GM21786 (cell line): ENCODE data around the gene CA10.

Source experiments
- ATAC-seq: cut with Tn5 transposase; IDR thresholded peaks from one replicate; pipeline ENCODE4 v1.9.1; 2021; ENCODE audit not compliant: unreplicated experiment

Gene CA10

DNA sequence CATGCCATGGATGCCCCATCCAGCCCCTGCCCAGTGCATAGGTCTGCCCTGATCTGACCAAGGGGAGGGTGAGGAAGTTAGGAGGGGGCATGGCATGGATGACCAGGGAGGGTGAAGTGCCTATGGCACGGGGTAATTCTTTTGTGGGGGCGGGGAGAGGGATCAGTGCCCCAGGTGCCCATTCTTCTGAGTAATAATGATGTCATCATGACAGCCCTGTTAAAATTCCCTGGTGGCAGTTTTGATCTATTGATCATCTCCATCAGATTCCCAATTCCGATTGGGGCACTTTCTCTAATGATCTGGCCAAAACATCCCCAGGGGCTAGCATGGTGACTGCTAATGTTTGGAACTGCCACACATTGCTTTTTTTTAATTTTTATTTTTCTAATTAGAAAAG, 506.0 kb downstream of the CA10 start:
- no peak for ATAC-seq

DNA sequence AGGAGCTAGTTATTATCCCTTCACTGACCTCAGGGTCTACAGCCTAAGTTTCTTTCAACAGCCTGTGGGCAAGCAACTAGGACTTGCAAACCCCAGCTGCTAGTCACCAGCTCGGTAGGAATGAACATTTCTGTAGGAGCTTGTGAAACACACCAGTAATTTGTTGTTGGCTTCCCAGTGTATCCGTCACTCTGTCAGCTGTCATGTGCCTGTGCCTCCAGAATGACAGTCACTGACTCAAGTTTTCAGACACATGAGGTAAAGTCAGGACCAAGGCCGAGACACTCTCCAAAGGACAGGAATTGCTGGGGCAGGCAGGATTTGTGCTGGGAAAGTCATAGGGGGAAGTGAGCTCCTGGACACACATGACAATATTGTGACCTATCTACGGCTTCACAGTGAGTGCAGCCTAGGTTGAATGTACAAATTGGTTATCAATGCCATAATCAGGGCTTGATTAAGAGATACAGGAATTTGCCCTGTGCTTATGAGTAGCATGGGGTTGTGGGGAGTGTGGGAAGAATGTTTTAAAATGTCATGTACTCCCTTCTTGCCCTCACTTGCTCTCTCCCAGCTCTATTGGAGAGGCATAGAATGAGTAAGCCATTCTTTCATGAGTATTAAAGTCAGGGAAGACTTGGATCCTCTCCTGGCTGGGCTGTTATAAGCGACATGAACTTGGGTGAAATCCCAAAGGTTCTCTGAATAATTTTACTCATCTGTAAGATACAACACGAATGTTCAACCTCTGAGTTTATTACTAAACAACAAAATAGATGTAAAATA, 506.8 kb downstream of the CA10 start:
- ATAC-seq = no peak

DNA sequence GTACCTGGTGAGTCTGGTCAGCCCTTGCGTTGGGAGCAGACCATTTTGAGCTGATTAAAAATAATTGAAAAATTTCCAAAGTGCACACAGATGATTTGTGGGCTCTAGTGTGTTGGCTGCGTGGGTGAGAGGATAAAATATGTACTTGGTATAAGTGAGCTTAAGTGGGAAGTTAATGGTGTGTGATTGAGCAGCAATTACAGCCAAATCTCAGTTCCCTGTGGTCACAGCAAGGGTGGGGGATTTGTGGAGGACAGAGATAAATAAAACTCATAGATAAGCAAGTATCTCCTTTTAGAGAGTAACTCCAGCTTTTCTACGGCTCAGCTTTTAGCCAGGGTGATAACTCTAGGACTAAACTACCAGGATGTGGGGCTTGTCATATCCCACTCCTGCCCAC, 507.7 kb downstream of the CA10 start:
- no peak for ATAC-seq

DNA sequence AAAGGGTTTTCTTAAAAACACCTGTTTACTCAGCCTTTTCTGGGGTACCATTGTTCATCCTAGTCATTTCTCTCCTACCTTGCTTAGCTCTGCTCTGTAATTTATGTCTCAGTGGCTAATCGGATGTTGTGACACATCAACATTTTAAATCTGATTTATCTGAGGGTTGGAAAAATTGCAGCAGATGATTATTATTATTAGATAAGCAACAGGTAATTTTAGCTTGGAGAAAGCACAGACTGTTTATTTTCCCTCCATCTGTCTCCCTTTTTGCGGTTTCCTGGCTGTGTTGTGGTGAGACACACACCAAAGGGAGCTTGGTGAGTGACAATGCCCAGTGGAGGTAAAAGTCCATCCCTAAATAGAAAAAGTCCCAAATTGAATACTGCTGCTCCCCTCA, 508.3 kb downstream of the CA10 start:
- no peak for ATAC-seq

DNA sequence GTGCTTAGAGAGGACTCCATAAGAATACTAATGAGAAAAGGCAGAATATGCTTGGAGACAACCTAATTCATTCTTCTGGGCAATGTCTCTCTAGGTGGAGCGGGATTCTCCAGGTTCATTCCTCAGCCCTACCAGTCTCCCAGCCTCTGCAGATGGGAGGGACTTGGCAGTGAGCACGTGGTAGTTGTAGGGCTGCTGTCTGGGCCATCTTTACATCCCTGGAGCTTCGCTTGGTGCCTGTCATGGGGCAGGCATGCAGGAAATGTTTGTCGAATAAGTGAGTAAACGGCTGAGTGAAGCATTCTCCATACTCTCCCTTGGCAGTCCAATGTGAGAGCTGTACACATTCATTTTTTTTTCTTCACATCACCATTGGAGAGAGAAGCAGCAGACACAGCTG, 510.7 kb downstream of the CA10 start:
- no peak for ATAC-seq

DNA sequence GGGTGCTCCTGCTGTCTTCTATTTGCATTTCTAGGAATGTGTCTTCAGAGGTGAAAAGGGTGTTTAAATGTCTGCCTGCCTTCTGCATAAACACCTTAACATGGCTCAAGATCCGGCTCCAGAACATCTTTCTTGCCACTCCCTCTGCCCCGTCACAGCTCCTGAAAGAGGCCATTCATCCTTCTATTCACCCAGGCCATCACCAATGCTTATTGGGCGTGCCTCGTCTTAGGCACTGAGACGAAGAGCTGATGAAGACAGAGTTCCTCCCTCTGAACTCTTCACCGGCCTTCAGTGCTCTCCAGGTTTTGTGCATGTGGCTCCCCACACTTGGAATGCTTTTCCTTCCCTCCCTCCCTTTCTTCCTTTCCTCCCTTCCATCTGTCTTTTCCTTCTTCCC, 511.4 kb downstream of the CA10 start:
- ATAC-seq = no peak

DNA sequence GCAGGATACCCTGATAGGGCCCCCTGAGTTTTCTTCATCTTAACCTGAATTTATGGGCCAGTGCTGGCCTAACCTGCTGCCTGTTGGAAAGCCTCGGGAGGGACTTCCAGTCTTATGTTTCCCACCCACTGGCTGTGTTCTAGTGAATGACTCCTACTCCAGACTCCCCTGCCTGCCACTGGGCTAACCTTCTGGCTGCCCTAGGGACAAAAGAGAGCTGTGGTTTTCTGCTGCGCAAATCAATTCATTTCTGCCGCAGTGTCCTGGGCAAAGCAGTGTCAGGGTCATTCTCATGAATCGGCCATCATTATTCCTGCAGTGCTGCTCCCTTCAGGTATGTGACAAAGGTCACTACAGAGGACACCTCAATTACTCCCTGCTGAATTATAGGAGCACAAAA, 512.0 kb downstream of the CA10 start:
- ATAC-seq = no peak

DNA sequence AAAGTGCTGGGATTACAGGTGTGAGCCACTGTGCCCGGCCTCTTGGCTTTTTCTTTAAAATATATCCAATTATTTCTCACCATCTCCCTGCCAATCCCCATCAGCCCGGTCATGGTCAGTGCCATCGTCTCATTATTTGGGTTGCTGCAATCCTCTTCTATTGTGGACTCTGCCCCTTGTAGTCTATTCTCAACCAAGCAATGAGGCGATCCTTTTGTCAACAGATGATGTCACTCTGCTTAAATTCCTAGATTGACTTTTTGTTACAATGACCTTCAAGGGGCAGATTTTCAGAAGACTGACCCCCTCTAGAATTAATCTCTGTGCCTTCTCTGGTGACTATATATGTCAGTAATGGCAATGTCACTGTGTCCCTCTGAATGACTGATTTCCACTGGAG, 513.5 kb downstream of the CA10 start:
- ATAC-seq = no peak

DNA sequence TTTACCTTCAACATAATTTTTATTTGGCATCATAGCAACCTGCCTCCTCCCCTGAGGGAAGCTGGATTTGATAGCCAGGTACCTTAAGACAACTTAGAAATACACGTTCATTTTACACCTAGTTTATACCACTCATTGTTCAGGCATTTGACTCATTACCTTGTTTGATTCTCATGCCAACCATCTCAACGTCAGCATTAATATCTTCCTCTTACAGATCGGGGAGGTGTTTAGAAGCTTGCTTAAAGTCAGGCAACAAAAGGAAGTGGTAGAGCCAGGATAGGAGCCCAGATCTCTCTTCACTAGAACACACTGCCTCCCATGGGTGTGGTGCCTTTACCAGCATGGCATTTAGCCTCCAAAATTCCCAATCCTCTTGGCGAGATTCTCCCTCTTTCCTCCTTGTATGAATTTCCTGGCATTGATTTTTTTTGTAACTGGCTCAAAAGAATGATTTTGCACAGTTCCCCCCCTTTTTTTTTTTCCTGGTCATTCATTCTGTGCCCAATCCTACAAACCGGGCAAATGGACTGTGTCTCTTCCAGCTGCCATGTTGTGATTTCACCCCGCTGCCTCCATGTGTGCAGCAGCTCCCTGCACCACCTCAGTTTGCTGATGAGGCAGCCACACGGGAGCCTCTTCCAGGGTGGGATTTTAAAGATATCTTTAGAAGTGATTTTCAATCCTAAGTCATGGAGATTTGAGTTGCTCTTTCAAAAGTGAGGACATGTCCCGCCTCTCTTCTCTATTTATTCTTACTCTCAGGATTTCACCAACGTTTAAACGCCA, 514.6 kb downstream of the CA10 start:
- ATAC-seq = no peak

DNA sequence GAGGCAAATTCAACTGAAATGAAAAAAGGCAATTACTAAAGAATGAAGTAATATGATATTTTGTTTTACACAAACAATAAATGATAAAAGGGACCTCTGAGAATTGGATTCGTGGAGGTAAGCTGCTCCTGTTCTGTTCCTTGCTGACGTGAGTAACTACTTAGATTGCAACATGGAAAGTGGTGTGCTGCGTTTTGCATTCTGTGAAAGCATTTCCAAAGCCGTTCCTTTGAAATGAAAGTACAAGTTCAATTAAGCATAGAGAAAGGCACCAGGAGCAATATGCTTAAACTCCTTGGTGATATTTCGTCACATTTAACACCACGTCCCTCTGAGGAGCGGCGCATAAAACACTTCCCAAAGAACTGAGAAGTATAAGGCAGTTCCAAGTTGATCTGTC, 516.5 kb downstream of the CA10 start:
- ATAC-seq = no peak

DNA sequence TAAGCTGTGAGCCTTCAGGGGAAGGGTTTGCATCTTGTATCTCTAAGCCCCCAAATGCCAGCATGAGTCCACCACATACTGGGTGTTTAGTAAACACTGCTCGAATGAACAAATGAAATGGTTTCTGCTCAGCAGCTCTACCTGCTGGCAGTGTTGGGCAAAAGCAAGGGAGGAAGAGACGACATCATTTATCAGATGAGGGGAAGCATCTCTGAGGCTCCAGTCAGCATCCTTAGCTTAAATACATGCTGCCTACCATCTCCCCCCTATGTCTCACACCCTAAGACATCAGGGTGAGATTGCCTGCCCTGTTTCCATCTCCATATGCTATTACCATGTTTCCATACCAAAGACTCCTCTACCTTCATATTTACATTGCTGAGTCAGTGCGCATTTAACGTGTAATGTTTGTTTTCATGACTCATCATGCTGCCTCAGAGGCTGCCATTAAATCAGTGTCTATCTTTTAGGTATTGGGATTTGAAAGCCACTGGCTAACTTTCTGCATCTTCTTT, 518.3 kb downstream of the CA10 start:
- no peak for ATAC-seq

DNA sequence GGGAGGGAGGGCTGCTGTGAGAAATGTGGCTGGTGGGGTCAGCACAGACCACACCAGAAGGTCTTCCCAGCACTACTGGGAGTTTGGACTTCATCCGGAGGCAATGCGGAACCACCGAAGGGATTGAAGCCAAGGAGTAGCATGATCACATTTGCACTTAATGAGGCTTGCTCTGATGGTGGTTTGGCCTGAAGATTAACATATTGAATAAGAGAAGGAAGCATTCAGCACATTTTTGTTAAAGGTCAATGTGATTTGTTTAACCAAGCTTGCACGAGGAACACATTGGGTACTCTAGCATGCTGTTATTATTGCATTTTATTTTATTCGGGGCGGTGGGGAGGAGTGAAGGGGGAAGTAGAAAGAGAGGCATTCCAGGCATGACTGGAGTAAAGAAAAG, 519.5 kb downstream of the CA10 start:
- no peak for ATAC-seq

DNA sequence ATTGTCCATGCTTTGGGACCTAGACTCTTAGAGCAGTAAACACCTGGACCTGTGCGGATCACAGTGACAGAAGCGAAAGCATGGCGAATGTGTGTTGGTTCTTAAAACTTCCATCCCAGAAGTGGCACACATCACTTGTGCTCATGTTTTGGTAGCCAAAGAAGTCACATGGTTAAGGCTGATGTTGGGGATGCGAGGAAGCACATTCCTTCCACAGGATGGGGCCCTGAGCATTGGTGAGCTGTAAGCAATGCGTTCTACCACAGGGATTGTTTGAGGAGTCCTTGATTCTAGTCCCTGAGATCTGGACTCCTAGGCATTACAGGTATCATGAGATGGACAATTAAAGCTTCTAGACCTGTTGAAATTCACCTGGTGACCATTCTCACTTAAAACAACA, 522.2 kb downstream of the CA10 start:
- ATAC-seq = no peak

DNA sequence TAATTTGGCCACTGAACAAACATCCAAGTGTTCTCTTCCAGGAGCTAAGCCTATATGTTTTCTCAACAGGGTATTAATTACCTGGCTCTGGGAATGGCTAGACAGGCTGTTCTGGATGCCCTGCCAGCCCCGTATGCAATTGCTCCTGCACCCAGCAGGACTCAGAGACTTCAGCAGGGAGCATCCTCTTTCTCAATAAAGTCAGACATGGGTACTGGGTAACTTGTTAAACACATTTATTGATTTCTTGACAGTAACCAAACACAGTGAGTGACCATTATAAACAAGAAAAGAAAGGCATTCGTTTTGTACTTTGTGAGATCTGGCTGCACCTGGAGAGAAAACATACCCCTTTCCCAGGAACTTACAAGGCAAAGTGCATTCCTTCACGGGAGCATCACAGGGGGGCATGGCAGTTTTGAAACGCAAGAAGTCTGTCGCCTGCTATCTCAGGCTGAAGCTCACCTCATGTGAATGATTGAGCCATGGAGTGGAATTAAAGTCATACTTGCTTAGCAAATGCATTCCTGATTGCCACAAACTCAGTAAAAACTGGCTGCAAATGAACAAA, 528.3 kb downstream of the CA10 start:
- ATAC-seq = no peak

DNA sequence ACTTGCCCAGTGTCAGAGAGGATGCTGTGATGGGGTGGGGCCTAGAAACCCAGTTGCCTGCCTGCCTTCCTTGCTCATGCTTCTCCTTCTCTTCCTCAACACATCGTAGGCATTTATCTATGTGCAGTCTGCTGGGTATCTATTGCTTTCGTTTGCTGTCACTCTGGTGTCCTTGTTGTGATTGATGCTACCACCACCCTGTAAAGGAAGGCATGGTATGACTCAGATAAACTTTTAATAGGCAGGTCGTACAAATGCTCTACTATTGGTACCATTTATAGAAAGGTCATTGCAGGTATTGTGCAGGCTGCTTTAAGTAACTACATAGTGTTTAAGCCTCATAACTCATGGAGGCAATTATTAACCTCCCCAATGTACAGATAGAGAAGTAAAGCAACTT, 529.3 kb downstream of the CA10 start:
- ATAC-seq = no peak

DNA sequence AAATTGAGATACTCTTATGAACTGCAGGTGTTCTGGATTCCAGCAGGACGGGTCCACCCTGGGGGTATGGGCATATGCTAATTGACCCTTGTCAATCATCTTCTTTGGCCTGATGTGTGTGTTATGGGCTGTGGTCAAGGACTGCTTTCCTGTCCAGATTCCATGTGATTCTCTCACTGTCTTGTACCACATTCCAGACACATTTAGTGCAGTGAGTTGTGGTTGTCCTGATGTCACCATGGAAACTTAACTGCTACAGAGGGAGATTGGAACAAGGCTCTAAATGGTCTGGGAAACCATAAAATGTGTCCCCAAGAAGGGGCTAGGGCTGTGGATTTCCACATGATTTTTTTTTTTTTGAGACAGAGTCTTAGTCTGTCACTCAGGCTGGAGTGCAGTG, 530.7 kb downstream of the CA10 start:
- no peak for ATAC-seq

DNA sequence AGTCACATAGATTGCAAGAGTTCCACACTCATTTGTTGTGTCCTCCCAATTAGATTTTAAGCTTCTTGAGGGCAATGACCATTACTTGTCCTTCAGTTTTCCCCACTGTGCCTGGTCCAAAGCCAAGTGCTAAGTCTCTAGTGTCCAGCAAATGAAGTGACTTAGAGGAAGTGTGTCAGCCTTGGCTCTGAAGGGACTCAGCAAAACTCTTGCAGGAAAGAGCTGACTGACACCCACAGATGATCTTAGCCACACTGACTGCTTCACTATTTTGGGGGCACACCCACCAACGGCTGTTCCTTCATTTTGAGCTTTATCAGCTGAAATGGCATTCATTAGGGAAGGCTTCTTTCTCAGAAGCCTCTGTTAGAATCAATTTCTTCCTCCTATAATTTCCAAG, 540.0 kb downstream of the CA10 start:
- ATAC-seq = no peak

DNA sequence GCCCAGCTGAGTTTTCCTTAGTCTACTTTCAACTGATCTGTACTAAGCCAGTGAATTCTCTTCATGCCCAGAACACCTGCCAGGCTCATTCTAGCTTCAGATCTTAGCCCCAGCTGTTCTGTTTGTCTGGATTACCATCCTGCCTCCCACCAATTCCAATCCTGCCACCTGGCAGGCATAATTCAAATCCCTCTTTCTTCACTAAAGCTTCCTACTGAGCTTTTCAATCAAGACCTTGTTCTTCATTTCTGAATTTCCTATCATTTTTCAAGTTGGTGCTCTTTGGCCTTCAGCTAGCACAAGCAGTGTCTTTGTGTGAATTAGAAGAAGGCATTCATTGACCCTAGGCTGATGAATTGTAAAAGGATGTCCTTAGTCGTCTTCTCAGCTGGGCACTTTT, 540.5 kb downstream of the CA10 start:
- ATAC-seq = no peak

DNA sequence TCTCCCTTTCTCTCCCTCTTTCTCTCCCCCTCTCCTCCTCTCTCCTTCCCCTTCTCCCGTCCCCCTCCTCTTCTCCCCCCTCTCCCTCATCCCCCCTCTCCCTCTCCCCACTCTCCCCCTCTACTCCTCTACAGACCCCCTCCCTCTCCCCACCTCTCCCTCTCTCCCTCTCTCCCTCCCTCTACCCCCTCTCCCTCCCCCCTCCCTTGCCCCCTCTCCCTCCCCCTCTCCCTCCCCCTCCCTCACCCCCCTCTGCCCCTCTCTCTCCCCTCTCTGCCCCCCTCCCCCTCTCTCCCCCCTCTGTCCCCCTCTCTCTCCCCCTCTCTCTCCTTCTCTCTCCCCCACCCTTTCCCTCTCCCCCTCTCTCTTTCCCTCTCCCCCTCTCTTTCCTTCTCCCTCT, 545.3 kb downstream of the CA10 start:
- no peak for ATAC-seq

DNA sequence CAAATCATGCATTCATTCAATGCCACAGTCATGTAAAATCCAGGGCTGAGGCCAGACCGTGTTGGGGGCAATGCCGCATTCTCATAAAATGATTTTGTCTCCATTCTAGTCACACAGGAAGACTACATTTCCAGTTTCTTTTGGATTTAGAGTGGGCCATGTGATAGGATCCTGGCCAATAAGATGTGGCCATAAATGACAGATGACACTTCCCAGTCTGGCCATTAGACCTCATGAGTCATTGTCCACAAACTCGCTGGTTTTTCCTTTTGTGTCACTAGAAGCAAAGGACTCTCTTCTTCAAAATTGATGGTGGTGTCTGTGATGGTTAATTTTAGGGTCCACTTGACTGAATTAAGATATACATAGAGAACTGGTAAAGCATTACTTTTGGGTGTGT, 545.8 kb downstream of the CA10 start:
- no peak for ATAC-seq

DNA sequence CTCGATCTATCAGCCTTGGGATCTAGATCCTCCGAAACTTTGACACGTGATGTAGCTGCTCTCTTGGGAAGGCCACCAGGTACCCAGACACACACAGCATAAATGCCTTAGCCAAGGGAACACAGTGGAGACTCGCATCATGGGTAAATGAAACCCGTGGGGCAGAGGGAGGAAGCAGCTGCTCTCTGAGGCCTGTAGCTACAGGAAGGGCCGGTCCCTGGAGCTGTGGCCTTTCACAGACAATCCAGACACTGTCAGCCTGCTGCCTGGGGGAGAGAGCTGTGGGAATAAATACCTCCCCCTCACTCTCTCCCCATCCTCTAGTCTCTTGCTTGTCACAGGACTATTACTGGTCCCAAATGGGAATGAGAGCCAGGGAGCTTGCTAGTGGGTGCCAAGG, 546.9 kb downstream of the CA10 start:
- no peak for ATAC-seq

DNA sequence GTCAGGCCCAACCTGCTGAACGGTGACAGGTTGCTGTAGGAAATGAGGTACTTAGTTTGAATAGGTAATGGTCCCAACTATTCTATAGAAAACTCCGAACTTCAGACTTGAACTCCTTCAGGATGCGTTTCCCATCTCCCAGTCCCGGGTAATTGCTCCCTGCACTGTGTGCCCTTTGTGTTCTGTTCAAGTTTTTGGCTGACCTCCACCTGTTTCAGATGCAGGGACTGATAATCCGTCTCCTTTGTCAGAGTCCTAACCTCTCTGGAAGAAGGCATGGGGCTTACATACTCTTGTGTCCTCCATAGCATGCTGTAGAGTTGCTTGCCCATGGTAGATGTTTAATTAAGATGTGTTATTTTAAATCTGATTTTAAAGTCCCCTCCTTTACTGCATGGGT, 547.7 kb downstream of the CA10 start:
- no peak for ATAC-seq
